Measurements from ENCODE around the gene MYOM3.

DNA sequence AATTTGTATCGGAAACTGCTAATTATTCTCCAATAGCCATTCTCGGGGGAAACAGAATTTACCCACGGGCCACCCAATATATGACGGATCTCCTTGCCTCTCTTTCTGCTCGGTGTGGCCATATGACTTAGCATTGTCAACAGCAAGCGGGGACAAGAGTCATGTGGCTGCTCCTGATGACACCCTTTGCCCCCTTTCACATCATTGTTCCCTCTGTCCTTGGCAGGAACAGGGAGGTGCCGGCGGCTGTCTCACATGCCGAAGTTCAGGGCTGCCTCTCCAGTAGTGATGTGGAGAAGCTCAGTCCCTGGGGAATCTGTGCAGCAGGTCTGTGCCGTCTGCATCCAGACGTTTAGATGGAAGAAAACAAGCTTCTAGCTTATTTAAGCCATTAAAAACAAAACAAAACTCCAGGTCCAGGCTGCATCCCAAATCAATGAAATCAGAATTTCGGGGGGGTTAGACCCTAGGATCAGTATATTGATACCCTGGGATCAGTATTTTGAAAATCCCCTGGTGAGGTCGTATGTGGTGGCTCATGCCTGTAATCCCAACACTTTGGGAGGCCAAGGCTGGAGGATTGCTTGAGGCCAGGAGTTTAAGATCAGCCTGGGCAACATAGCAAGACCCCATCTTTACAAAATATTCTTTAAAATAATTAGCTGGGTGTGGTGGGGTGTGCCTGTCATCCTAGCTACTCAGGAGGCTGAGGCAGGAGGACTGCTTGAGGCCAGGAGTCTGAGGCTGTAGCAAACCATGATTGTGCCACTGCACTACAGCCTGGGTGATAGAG is 10.8 kb downstream of the MYOM3 start:
- TF ChIP-seq, protein P1, sequence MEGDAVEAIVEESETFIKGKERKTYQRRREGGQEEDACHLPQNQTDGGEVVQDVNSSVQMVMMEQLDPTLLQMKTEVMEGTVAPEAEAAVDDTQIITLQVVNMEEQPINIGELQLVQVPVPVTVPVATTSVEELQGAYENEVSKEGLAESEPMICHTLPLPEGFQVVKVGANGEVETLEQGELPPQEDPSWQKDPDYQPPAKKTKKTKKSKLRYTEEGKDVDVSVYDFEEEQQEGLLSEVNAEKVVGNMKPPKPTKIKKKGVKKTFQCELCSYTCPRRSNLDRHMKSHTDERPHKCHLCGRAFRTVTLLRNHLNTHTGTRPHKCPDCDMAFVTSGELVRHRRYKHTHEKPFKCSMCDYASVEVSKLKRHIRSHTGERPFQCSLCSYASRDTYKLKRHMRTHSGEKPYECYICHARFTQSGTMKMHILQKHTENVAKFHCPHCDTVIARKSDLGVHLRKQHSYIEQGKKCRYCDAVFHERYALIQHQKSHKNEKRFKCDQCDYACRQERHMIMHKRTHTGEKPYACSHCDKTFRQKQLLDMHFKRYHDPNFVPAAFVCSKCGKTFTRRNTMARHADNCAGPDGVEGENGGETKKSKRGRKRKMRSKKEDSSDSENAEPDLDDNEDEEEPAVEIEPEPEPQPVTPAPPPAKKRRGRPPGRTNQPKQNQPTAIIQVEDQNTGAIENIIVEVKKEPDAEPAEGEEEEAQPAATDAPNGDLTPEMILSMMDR (conservative IDR thresholded peaks at IDR 0.05; ENCODE audit: low read depth, low read length), result no peak
- TF ChIP-seq EZH2 (IDR thresholded peaks at IDR 0.05; ENCODE audit: borderline replicate concordance, low read depth, low read length, poor library complexity, severe bottlenecking), result no peak

All from A673 (cell line).